OCI-LY7 (cell line): ENCODE measurements around the gene ADGRD1. TPM values are rescaled to one million over a fixed set of nuclear protein-coding genes. Genes with fewer than 3 reads are reported as not detected.

Source experiments
- BruUV-seq: library from RNA; stranded (reverse); fragments of 400-500 nt; replicated peaks from 2 replicates; lab custom pipeline; 2021; lab: Mats Ljungman, UMichigan
- CTCF ChIA-PET: fragments of 300-600 bp; sonication (Branson Sonifier 250); formaldehyde crosslinking; loops from one replicate; lab custom pipeline; 2022; ENCODE audit warnings: antibody characterized with exemption; ENCODE audit not compliant: unreplicated experiment; lab: Charles Lee
- POLR2A ChIA-PET: fragments of 300-600 bp; sonication (Branson Sonifier 250); formaldehyde crosslinking; loops from one replicate; lab custom pipeline; 2022; ENCODE audit warnings: antibody characterized with exemption; lab: Charles Lee
- DNase-seq: peaks from one replicate; pipeline ENCODE4 v3.0.0-alpha.2; 2015; ENCODE audit warnings: low spot score
- H2AFZ ChIP-seq: fragments of 200-600 bp; sonication (generic), shearing (Covaris generic); 2 replicates; pipeline ENCODE4 v1.6.1; 2014; ENCODE audit warnings: mild to moderate bottlenecking, antibody characterized with exemption, low read length, moderate library complexity
- H3K27ac ChIP-seq: fragments of 200-600 bp; sonication (generic); 2 replicates; pipeline ENCODE4 v1.5.1; 2014; ENCODE audit warnings: mixed run types, low read depth, mild to moderate bottlenecking, moderate library complexity, low read length, inconsistent platforms; ENCODE audit not compliant: poor library complexity, severe bottlenecking
- H3K36me3 ChIP-seq: fragments of 200-600 bp; sonication (generic); 2 replicates; pipeline ENCODE4 v1.6.1; 2014; ENCODE audit warnings: mild to moderate bottlenecking, antibody characterized with exemption, low read length, moderate library complexity, mixed read lengths; ENCODE audit not compliant: insufficient read depth
- H3K4me1 ChIP-seq: fragments of 200-600 bp; sonication (generic); 2 replicates; pipeline ENCODE4 v1.5.1; 2014; ENCODE audit warnings: mild to moderate bottlenecking, low read length; ENCODE audit not compliant: insufficient read depth, poor library complexity, severe bottlenecking
- H3K4me2 ChIP-seq: fragments of 200-600 bp; sonication (generic); 2 replicates; pipeline ENCODE4 v1.6.1; 2014; ENCODE audit warnings: mild to moderate bottlenecking, low read length
- H3K4me3 ChIP-seq: fragments of 200-600 bp; sonication (generic); 2 replicates; pipeline ENCODE4 v1.5.1; 2014; ENCODE audit warnings: mild to moderate bottlenecking, low read depth, low read length; ENCODE audit not compliant: poor library complexity, severe bottlenecking
- H3K79me2 ChIP-seq: fragments of 200-600 bp; sonication (generic); 2 replicates; pipeline ENCODE4 v1.6.1; 2016; ENCODE audit warnings: low read depth, mild to moderate bottlenecking, low read length, moderate library complexity, mixed read lengths; ENCODE audit not compliant: insufficient read depth
- H3K9me2 ChIP-seq: fragments of 200-600 bp; sonication (generic); 2 replicates; pipeline ENCODE4 v1.6.1; 2016; ENCODE audit warnings: mild to moderate bottlenecking, low read length, mixed read lengths; ENCODE audit not compliant: insufficient read depth
- H3K9me3 ChIP-seq: fragments of 200-600 bp; sonication (generic); 2 replicates; pipeline ENCODE4 v1.6.1; 2014; ENCODE audit warnings: mild to moderate bottlenecking, mixed run types, low read length, mixed read lengths
- H4K20me1 ChIP-seq: fragments of 200-600 bp; sonication (generic); 2 replicates; pipeline ENCODE4 v1.6.1; 2014; ENCODE audit warnings: mild to moderate bottlenecking, antibody characterized with exemption, low read length, moderate library complexity, mixed read lengths; ENCODE audit not compliant: insufficient read depth
- EZH2phosphoT487 ChIP-seq: fragments of 200-600 bp; sonication (generic); IDR thresholded peaks from 2 replicates; pipeline ENCODE4 v1.6.1; 2018; ENCODE audit warnings: low read depth, borderline replicate concordance, mild to moderate bottlenecking, mixed run types, antibody characterized with exemption, low read length, moderate library complexity, mixed read lengths
- intact Hi-C: fragments of 100-400 bp; cut with micrococcal nuclease; formaldehyde crosslinking; loops from one replicate; pipeline ENCODE4 v1.10.0; 2022; ENCODE audit not compliant: unreplicated experiment
- total RNA-seq, 2 experiments: library from RNA; depleted of rRNA in 1 of 2; stranded (reverse); fragments of >200 nt in 1 of 2; shearing (Covaris generic) in 1 of 2; gene quantifications; 2 replicates each; pipeline ENCODE4 v1.2.3, GENCODE V29; 2014 to 2022
- TF ChIP-seq, protein P1 (sequence below): fragments of 200-600 bp; sonication (generic); conservative IDR thresholded peaks from 2 replicates; pipeline ENCODE4 v1.5.1; 2014; ENCODE audit warnings: mild to moderate bottlenecking, antibody characterized with exemption, low read length, moderate library complexity, mixed read lengths

Gene ADGRD1
- total RNA-seq, 2 experiments from 2014 or later = 1.0 to 1.7 TPM

DNA sequence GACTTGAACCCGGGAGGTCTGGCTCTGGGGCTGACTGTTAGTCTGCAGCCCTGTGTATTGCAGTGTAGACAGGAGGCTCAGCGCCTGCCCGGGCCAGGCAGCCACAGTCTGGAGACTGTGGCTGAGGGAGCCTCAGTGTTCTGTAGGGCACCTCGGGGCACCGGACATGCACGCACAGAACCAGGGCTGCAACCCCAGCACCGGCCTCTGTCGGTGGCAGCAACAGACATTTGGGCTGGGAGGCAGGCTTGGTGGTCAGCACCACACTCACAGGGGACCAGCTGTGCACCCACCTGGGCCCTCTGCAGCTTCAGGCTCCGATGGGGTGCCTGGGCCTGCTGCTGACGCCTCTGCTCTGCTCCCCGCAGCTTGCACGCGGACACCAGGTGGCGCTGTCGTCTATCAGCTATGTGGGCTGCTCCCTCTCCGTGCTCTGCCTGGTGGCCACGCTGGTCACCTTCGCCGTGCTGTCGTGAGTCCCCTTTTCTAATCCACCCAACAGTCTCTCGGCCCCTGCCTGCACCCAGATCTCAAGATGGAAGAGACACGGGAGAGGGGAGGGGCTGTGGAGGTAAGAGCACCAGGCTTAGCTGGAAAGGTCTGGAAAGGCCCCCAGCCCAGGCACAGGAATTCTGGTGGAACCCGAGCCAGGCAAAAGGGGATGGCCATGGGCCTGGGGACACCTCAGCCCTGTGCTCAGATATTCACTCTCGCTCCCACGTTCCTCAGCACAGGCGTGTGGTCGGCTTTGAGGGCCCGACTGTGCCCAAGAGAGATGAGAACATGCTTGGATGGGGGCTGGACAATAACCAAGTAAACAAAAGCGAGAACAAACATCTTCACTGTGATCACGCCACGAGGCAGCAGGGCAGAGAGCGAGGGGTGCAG is 151.0 kb downstream of the ADGRD1 start:
- peak; percentile 70 for DNase-seq
- no peak overlapping the region for H2AFZ ChIP-seq
- no peaks in the 10 kb centered on the region for H3K36me3 ChIP-seq
- no peak overlapping the region for H3K4me2 ChIP-seq
- CTCF ChIA-PET = interaction anchor here (1.7 kb wide), 1 partner anchor 189 kb away, joined by 4 read pairs; no protein-coding TSS in a partner anchor
- H3K4me1 ChIP-seq = peaks cover 10% of the 10 kb centered on the region
- no TSS peak for BruUV-seq
- no peak for TF ChIP-seq EZH2phosphoT487
- TF ChIP-seq, protein P1, sequence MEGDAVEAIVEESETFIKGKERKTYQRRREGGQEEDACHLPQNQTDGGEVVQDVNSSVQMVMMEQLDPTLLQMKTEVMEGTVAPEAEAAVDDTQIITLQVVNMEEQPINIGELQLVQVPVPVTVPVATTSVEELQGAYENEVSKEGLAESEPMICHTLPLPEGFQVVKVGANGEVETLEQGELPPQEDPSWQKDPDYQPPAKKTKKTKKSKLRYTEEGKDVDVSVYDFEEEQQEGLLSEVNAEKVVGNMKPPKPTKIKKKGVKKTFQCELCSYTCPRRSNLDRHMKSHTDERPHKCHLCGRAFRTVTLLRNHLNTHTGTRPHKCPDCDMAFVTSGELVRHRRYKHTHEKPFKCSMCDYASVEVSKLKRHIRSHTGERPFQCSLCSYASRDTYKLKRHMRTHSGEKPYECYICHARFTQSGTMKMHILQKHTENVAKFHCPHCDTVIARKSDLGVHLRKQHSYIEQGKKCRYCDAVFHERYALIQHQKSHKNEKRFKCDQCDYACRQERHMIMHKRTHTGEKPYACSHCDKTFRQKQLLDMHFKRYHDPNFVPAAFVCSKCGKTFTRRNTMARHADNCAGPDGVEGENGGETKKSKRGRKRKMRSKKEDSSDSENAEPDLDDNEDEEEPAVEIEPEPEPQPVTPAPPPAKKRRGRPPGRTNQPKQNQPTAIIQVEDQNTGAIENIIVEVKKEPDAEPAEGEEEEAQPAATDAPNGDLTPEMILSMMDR = peak; percentile 87
- no peaks in the 10 kb centered on the region for H3K9me2 ChIP-seq
- H3K79me2 ChIP-seq = no peaks in the 10 kb centered on the region
- intact Hi-C loops = loop anchor here (2.0 to 10.0 kb wide), 2 partner anchors 28 to 190 kb away; no protein-coding TSS in a partner anchor
- no peaks in the 10 kb centered on the region for H4K20me1 ChIP-seq
- H3K27ac ChIP-seq = no peak overlapping the region
- POLR2A ChIA-PET = no interaction called here
- no peak overlapping the region for H3K4me3 ChIP-seq
- H3K9me3 ChIP-seq = no peaks in the 10 kb centered on the region

DNA sequence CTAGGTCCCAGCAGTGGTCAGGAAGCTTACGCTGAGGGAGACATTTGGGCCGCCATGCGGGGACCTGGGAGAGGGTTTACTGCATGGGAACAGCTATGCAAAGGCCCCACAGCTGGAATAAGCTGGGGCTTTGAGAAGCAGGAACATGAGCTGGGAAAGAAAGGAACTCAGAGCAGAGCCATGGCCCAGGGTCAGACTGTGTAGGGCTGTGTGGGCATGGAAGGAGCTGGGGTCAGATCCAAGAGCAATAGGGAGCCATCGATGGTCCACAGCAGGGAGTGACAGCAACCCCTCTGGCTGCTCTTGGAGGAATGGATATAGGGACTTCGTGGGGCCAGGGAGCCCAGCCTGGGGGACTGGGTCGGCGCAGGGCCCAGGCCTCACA is 151.6 kb downstream of the ADGRD1 start:
- H3K4me3 ChIP-seq = no peak overlapping the region

More for the DNA sequence above, 151.6 kb downstream of the ADGRD1 start:
- Histone ChIP-seq H3K4me1 (peaks cover 10% of the 10 kb centered on the region), H2AFZ (no peak overlapping the region), H3K9me2 (no peaks in the 10 kb centered on the region), H3K79me2 (no peaks in the 10 kb centered on the region), H3K4me2 (no peak overlapping the region), H3K36me3 (no peaks in the 10 kb centered on the region), H4K20me1 (no peaks in the 10 kb centered on the region), H3K9me3 (no peaks in the 10 kb centered on the region), H3K27ac (no peak overlapping the region)
- ChIA-PET CTCF (no interaction called here), POLR2A (interaction anchor here (1.2 kb wide), 1 partner anchor 135 kb away, joined by 3 read pairs; no protein-coding TSS in a partner anchor)
- intact Hi-C loops = loop anchor here (2.0 to 10.0 kb wide), 2 partner anchors 27 to 191 kb away; no protein-coding TSS in a partner anchor
- TF ChIP-seq EZH2phosphoT487 = no peak
- TF ChIP-seq, protein P1 = no peak
- BruUV-seq = no TSS peak
- DNase-seq = no peak
